Umbilical cord (tissue), 2 donors: Measurements from ENCODE around the gene FAM107B. TPM values are rescaled to one million over a fixed set of nuclear protein-coding genes. Genes with fewer than 3 reads are reported as not detected.
"Not testable (repeated sequence)": the region's sequence is repeated elsewhere in the genome, so short reads cannot be mapped to it uniquely, and the experiment has no call there.

Experiments used
- DNase-seq: peaks from one replicate; pipeline ENCODE4 v3.0.0-alpha.2; 2015; ENCODE audit warnings: low spot score
- total RNA-seq: library from RNA; depleted of rRNA; stranded (reverse); fragments of >200 nt; gene quantifications from one replicate; pipeline ENCODE4 v1.2.3, GENCODE V29; 2014; ENCODE audit warnings: low replicate concordance; ENCODE audit not compliant: insufficient read depth

FAM107B gene
- total RNA-seq, 1 donor from 2014 or later, result 27.4 TPM

- DNase-seq, result no peak
Measured at GRCh38 chr10:14695847-14696480, 78.7 kb downstream of the FAM107B start.

GRCh38 chr10:14693891-14694290 lies 80.8 kb downstream of the FAM107B start:
- DNase-seq, result no peak

DNA sequence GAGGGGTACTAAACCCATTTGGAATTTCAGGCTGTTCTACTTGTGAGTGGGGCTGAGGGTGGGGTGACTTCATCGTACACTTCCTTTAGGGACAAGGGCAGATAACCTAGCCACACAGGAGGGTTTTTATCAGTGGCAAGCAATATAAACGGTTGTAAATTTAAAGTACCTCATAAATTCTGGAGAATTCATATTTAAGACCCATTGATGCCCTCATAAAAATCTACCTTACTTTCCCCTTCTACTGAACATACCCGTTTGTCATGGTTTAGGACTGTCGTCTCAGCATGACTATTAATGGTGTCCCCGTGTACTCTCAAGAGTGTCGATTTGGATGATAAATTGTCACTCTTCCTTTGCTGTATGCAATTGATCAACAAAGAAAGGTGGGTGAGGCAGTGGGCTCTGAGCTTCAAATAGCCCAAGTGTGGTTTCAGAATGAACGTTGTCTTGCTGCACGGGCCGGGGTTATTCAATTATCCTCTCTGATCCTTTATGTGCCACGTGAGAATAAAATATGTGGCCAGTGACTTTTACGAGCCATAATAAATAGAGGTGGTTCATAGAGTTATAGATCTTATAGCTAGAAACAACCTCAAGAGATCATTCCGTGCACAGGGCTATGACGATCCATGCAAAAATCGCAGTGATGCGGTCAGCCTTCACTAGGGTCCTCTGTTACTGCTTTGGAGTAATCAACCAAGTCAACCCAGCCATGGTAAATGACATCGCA lies 82.2 kb downstream of the FAM107B start:
- DNase-seq, result no peak

GRCh38 chr10:14691359-14691758 lies 83.3 kb downstream of the FAM107B start:
- DNase-seq, result peak; percentile 78

GRCh38 chr10:14688606-14689005 lies 86.1 kb downstream of the FAM107B start:
- DNase-seq, result no peak

DNA sequence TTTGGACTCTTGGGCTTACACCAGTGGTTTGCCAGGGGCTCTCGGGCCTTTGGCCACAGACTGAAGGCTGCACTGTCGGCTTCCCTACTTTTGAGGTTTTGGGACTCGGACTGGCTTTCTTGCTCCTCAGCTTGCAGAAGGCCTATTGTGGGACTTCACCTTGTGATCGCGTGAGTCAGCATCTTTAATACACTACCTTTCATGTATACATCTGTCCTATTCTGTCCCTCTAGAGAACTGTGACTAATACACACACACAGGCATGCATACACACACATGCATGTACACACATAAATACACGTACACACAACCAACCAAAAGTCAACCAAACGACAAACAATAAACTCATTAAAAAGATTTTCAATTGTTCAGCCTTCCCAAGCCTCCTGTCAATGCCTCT lies 86.5 kb downstream of the FAM107B start:
- DNase-seq, result not testable (repeated sequence)

DNA sequence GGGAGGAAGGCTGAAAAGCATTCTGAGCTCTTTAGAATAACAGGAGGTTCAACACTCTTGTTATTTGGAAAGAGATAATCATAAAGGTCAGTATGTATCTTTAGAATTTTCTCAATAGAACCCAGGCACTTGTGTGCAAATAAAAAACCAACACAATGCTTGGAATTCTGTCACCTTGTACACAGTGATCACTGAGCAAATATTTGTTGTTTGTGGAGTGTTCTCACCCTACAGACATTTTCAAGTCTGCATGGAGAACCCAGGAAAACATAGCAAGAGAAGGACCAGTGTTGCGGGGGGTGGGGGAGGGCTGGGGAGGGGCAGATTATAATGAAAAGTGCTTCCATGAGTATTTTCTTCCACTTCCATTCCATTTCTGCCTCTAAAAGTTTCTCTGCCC lies 87.4 kb downstream of the FAM107B start:
- no peak for DNase-seq

- DNase-seq, result no peak
Measured at GRCh38 chr10:14686356-14686755, 88.3 kb downstream of the FAM107B start.

DNA sequence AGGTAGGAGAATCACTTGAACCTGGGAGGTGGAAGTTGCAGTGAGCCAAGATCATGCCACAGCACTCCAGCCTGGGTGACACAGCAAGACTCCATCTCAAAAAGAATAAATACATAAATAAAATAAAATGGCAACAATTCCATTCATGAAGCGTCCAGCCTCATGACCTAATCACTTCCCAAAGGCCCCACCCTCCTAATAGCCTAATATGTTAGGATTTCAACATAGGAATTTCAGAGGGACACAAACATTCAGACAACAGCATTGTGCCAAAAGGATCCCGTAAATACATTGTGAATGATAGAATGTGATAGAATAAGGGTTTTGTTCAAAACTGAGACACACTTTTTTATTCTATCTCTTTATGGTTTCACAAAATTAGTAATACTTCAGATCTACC lies 90.3 kb downstream of the FAM107B start:
- DNase-seq, result no peak

GRCh38 chr10:14683256-14683655 lies 91.4 kb downstream of the FAM107B start:
- no peak for DNase-seq

DNA sequence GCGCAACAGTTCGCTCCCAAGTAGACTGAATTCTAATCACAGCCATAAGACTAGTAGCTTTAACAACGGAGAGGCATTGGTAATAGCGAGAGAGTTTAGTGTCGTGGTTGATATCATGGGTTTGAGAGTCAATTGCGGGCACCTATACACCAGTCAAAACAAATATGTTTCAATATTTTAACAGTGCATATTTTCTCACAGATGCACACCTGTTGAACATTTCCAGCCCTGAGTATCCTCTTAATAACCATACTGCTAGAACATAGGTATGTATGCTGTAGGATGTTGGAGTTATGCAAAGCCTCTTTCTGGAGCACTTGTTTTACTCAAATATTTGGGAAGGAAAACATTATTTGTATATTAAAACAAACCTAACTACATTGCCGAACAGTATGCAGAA lies 92.9 kb downstream of the FAM107B start:
- no peak for DNase-seq

DNA sequence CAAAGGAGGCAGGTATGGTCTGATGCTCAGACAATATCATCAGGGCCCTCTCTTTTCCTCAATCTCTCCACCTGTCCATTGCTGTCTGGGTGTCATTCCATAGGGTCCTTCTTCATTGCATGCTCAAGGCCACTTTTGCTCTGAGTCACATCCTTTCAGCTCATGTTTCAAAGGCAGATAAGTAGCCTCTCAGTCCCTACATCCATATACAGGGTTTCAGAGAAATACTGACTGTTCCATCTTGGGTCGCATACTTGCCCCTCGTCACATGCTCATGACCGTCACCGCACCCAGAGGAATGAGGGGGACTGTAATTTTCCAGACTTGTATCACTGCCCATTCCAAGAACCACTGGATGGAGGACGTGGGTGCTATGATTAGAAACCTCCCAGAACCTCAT lies 93.4 kb downstream of the FAM107B start:
- DNase-seq, result no peak

GRCh38 chr10:14678637-14679036 lies 96.1 kb downstream of the FAM107B start:
- DNase-seq, result no peak

GRCh38 chr10:14676732-14677131 lies 98.0 kb downstream of the FAM107B start:
- no peak for DNase-seq

DNA sequence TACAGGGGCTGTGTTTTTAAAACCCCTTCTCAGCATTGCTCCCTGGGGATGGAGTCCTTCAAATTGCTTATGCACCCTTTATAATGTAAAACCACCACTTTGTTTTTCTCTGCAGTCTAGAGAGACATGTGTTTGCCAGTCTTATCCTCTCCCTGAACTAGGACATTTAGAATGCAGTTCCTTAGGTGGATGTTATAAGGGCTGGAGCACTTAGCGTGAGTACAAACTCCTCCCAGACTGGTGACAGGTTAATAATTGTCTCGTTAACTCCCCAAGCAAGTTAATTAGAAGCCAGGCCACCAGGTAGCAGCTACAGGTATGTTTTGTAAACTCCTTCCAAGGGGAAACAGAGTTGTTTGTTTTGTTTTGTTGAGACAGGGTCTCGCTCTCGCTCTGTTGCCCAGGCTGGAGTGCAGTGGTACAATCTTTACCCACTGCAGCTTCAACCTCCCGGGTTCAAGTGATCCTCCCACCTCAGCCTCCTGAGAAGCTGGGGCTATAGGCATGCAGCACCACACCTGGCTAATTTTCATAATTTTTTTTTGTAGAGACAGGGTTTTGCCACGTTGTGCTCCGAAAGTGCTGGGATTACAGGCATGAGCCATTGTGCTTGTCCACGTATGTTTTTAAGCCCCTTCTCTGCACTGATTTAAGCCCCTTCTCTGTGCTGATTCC lies 100.2 kb downstream of the FAM107B start:
- no peak for DNase-seq

DNA sequence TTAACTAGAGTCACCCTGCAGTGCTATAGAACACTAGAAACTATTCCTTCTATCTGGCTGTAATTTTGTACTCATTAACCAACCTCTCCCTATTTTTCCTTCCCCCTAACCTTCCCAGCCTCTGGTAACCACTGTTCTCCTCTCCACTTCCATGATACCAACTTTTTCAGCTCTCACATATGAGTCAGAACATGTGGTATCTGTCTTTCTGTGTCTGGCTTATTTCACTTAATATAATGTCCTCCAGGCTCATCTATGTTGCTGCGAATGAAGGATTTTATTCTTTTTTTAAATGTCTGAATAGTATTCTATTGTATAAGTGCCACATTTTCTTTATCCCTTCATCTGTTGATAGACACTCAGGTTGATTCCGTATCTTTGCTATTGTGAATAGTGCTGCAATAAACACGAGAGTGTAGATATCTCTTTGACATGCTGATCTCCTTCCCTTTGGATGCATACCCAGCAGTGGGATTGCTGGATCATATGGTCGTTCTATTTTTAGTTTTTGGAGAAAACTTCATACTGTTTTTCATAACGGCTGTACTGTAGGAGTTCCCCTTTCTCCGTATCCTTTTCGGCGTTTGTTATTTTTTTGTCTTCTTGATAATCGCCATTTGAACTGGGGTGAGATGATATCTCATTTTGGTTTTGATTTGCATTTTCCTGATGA lies 101.4 kb downstream of the FAM107B start:
- peak; percentile 91 for DNase-seq

GRCh38 chr10:14671386-14671831 lies 103.3 kb downstream of the FAM107B start:
- DNase-seq, result peak; percentile 85

- DNase-seq, result peak; percentile 92
Measured at GRCh38 chr10:14670551-14671240, 104.0 kb downstream of the FAM107B start.

GRCh38 chr10:14669576-14669975 lies 105.1 kb downstream of the FAM107B start:
- no peak for DNase-seq

DNA sequence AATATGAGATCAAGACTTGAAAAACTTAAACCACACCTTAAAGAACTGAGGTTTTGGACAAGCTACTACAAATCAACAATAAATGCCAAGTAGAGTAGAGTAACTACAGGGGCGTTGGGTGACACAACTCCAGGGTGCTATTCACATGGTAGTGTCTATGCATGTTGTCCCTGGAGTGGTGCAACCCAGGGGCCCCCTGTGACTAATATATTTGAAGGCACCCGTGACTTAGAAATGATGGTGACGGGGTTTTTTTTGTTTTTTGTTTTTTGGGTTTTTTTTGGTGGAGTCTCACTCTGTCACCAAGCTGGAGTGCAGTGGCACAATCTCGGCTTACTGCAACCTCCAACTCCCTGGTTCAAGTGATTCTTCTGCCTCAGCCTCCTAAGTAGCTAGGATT lies 106.9 kb downstream of the FAM107B start:
- no peak for DNase-seq

DNA sequence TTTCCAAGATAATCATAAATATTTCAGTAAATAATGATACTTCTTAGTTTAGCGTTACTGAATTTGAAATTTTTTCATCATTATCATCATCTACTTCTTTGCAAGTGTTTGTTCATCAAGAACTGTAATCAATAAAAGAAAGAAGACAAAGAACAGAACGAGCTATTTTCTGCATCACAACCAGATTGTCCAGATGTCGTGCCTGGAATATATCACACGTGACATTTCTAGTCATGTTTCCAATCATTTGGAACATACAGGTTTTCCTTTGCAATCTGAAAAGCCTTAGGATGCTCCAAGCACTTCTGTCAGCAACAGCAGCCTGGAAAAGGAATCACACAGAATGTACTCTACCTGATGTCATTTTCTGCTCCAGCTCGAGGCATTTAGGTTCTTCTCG lies 107.4 kb downstream of the FAM107B start:
- DNase-seq, result peak; percentile 60
